ENCODE measurements around the gene OR6F1. TPM values are rescaled to one million over a fixed set of nuclear protein-coding genes. Genes with fewer than 3 reads are reported as not detected.
"Not testable (repeated sequence)": the region's sequence is repeated elsewhere in the genome, so short reads cannot be mapped to it uniquely, and the experiment has no call there.

OR6F1 gene
- total RNA-seq, 1 donor from 2014 or later, result not detected

DNA sequence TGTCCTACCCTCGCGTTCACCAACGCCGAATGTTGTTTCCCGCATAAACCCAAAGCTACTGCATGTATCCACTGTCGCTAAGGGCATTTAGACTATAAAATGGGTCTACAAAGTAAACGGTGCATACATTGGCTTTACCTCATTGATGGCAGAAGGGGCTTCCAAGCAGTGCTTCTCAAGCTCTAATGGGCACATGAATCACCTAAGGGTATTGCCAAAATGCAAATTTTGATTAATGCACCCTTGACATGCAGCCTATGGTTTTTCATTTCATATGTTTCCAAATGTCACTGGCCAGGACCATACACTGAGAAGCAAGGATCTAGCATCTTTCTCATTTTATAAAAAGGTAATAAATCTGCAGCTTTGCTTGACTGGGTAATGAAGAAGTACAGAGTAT lies 2.7 kb downstream of the OR6F1 start:
- Mint-ChIP-seq H3K4me3 (no peak overlapping the region), H3K27me3 (ENCODE audit: low read depth) (no peaks in the 10 kb centered on the region), H3K27ac (ENCODE audit: unreplicated experiment) (no peak overlapping the region), H3K4me1 (no peaks in the 10 kb centered on the region), H3K36me3 (ENCODE audit: low read depth) (no peaks in the 10 kb centered on the region), H3K9me3 (peaks cover 12% of the 10 kb centered on the region)
- TF ChIP-seq, protein P1, sequence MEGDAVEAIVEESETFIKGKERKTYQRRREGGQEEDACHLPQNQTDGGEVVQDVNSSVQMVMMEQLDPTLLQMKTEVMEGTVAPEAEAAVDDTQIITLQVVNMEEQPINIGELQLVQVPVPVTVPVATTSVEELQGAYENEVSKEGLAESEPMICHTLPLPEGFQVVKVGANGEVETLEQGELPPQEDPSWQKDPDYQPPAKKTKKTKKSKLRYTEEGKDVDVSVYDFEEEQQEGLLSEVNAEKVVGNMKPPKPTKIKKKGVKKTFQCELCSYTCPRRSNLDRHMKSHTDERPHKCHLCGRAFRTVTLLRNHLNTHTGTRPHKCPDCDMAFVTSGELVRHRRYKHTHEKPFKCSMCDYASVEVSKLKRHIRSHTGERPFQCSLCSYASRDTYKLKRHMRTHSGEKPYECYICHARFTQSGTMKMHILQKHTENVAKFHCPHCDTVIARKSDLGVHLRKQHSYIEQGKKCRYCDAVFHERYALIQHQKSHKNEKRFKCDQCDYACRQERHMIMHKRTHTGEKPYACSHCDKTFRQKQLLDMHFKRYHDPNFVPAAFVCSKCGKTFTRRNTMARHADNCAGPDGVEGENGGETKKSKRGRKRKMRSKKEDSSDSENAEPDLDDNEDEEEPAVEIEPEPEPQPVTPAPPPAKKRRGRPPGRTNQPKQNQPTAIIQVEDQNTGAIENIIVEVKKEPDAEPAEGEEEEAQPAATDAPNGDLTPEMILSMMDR (conservative IDR thresholded peaks at IDR 0.05), result no peak
- no peak for DNase-seq (ENCODE audit: low read depth, low spot score)

DNA sequence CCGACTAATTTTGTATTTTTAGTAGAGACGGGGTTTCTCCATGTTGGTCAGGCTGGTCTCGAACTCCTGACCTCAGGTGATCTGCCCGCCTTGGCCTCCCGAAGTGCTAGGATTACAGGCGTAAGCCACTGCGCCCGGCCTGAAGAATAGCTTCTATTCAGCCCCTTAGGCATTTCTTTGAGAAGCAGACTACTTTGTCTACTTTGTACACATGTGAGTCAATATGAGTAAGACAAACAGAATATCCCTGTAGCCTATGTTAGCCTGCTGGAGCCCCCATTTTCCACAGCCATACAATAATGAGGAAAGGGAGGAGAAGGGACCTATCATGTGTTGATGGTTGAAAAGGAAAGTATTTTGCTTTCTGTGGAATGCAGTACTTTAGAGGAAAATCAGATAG lies 5.8 kb downstream of the OR6F1 start:
- not testable (repeated sequence) for H3K27ac Mint-ChIP-seq (ENCODE audit: unreplicated experiment); H3K36me3 Mint-ChIP-seq (ENCODE audit: low read depth); H3K4me1 Mint-ChIP-seq; H3K27me3 Mint-ChIP-seq (ENCODE audit: low read depth); DNase-seq (ENCODE audit: low read depth, low spot score); H3K4me3 Mint-ChIP-seq
- peaks cover 24% of the 10 kb centered on the region for H3K9me3 Mint-ChIP-seq

DNA sequence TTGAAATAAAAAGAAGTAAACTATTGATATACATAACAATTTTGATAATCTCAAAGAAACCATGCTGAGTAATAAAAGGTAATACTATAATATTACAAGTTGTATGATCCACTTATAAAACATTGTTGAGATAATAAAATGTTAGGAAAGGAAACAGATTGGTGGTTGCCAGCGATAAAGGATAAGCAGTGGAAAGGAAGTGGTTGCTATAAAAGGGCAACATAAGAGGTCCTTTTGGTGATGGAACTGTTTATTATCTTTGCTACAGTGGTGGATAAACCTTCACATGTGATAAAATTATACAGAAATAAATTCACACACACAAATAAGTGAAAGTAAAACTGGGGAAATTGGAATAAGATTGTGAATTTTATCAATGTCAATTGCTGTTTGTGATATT lies 15.1 kb downstream of the OR6F1 start:
- Mint-ChIP-seq H3K36me3 (ENCODE audit: low read depth) (peaks cover 3% of the 10 kb centered on the region), H3K27ac (ENCODE audit: unreplicated experiment) (no peak overlapping the region), H3K4me1 (no peaks in the 10 kb centered on the region), H3K9me3 (peaks cover 7% of the 10 kb centered on the region), H3K27me3 (ENCODE audit: low read depth) (no peaks in the 10 kb centered on the region), H3K4me3 (no peak overlapping the region)
- TF ChIP-seq, protein P1 (conservative IDR thresholded peaks at IDR 0.05), result no peak
- DNase-seq (ENCODE audit: low read depth, low spot score), result no peak

DNA sequence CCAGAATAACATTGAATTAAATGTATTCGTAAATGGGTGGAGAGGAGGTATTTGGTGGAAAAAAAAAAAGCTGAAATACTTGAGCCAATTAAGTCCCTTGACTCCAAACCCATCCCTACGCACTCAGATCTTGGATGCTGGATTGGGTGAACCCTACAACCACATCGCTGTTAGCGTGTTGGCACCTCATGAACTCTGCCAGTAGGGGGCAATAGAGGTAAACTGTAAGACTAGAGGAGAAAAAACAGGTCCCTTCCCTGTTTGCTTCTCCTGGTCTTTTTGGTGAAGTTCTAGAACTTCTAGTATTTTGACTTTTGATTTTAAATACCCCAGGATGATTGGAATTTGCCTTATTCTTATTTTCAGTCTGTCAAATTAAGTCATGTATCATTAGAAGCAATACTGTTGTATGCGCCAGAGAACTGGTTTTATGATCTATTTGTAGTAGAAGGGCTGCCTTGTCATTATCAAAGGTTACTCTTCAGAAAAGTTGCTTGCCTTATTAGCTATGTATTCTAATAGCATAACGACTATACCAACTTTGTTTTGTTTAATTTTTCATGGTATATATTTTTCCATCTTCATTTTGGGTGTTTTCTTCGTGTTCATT lies 35.1 kb downstream of the OR6F1 start:
- Mint-ChIP-seq H3K27me3 (ENCODE audit: low read depth) (peaks cover 6% of the 10 kb centered on the region), H3K36me3 (ENCODE audit: low read depth) (no peaks in the 10 kb centered on the region), H3K9me3 (no peaks in the 10 kb centered on the region), H3K4me1 (no peaks in the 10 kb centered on the region), H3K27ac (ENCODE audit: unreplicated experiment) (no peak overlapping the region), H3K4me3 (no peak overlapping the region)
- TF ChIP-seq, protein P1 (conservative IDR thresholded peaks at IDR 0.05), result peak; percentile 80
- peak; percentile 52 for DNase-seq (ENCODE audit: low read depth, low spot score)

DNA sequence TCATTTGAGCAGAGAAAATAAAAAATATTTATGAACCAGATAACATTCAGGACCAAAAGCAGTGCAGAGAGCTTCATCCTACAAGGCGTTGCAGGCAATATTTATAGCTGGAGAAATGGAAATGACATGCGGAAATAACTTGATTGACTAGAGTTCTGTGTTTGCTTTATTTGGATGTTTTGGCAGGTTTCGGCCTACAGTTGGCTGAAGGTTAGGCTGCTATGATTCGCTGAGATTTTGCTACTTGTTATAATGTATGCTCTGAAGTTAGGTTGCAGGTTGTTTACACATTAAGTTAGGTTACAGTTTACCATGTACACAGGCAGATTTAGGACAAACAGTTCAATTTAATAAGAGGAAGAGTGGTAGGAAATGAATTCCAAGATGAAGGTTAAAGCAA lies 36.3 kb downstream of the OR6F1 start:
- Mint-ChIP-seq H3K4me1 (no peaks in the 10 kb centered on the region), H3K27me3 (ENCODE audit: low read depth) (peaks cover 6% of the 10 kb centered on the region), H3K4me3 (no peak overlapping the region), H3K9me3 (no peaks in the 10 kb centered on the region), H3K27ac (ENCODE audit: unreplicated experiment) (no peak overlapping the region), H3K36me3 (ENCODE audit: low read depth) (no peaks in the 10 kb centered on the region)
- TF ChIP-seq, protein P1 (conservative IDR thresholded peaks at IDR 0.05), result no peak
- no peak for DNase-seq (ENCODE audit: low read depth, low spot score)

DNA sequence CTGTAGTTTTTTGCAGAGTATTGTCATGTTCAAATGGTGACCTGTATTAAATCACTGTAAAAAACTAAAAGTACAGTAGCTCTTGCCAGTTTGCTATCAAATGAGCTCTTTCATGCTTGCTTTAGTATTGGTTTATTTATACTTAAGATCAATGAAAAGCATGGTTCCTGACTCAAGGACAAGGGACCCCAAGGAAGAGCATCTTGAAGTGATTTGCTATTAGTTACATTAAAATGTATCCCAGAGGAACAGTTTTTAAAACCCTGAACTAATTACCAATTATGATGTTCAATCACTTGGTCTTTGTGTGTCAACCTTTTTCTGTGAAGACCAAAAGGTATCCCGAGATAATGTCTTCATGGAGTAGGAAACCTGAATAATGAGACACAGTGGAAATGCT lies 36.8 kb downstream of the OR6F1 start, which contains the start of gene OR13G1:
OR13G1 (minus strand) TSS at position 101 of the 400 bp plus-strand sequence. CDS start 6,698 bp downstream, outside the sequence.
- no peak within 1 kb of the TSS for H3K27ac Mint-ChIP-seq (ENCODE audit: unreplicated experiment)
- TF ChIP-seq, protein P1 (conservative IDR thresholded peaks at IDR 0.05), result no peak
- no peak for DNase-seq (ENCODE audit: low read depth, low spot score)
- H3K9me3 Mint-ChIP-seq, result no peaks in the 10 kb centered on the region
- H3K4me3 Mint-ChIP-seq, result no peak within 1 kb of the TSS
- no peaks in the 10 kb centered on the region for H3K36me3 Mint-ChIP-seq (ENCODE audit: low read depth)
- no peaks in the 10 kb centered on the region for H3K4me1 Mint-ChIP-seq
- peaks cover 6% of the 10 kb centered on the region for H3K27me3 Mint-ChIP-seq (ENCODE audit: low read depth)
